Activated naive CD8-positive, alpha-beta T cell (primary cell): Measurements from ENCODE around the gene CCNI2.

Experiments
- H3K27ac Mint-ChIP-seq: one replicate; pipeline ENCODE4 v1.8.0; 2021; ENCODE audit warnings: mixed read lengths
- H3K27me3 Mint-ChIP-seq: one replicate; pipeline ENCODE4 v1.8.0; 2021; ENCODE audit warnings: mixed read lengths
- H3K36me3 Mint-ChIP-seq: one replicate; pipeline ENCODE4 v1.8.0; 2021; ENCODE audit warnings: mixed read lengths
- H3K4me1 Mint-ChIP-seq: one replicate; pipeline ENCODE4 v1.8.0; 2021; ENCODE audit warnings: low read depth, mixed read lengths
- H3K4me3 Mint-ChIP-seq: one replicate; pipeline ENCODE4 v1.8.0; 2021; ENCODE audit warnings: mild to moderate bottlenecking, mixed read lengths
- H3K9me3 Mint-ChIP-seq: one replicate; pipeline ENCODE4 v1.8.0; 2021; ENCODE audit warnings: low read depth, mixed read lengths

CCNI2 gene

DNA sequence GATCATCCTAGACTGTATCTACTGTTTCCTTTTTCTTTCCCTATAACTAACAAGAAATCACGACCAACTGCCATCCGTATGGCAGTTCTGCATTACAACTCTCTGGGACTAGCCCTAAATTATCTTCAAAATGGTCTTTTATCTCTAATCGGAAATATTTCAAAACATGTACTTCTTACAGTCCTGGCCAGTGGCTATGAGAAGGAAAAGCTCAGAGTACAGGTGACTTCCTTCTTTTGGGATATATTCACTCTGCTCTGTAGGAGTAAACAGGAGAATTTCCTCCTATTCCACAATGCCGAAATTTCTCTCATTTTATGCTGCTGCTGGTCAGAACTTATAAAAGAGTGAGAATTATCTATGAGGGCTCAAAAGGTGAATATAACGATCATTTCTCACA lies 31.6 kb downstream of the CCNI2 start:
- no peaks in the 10 kb centered on the region for H3K9me3 Mint-ChIP-seq
- H3K27ac Mint-ChIP-seq: no peak overlapping the region
- H3K27me3 Mint-ChIP-seq: peaks cover 14% of the 10 kb centered on the region
- H3K36me3 Mint-ChIP-seq: no peaks in the 10 kb centered on the region
- H3K4me1 Mint-ChIP-seq: peaks cover 23% of the 10 kb centered on the region
- peak overlapping the region; percentile 6 for H3K4me3 Mint-ChIP-seq

DNA sequence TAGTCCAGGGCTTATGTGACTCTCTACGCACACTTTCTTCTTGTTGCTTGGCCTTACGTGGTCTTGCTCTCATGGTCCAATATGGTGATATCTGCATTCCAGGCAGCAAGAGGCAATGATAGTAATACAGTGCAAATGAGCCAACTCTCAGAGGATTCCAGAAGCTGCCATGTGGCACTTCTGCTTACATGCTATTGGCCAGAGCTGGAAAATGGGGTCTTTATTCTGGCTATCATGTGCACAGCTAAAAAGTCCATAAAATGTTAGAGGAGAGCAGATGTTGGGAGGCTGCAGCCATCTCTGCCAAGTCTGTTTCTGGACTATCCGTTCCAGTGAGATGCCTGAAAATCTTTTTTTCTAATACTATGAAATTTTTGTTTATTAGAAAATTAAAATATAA lies 32.7 kb downstream of the CCNI2 start:
- Mint-ChIP-seq H3K36me3 (peaks cover under 1% of the 10 kb centered on the region), H3K4me3 (no peak overlapping the region), H3K4me1 (peaks cover 23% of the 10 kb centered on the region), H3K9me3 (no peaks in the 10 kb centered on the region), H3K27ac (no peak overlapping the region), H3K27me3 (peaks cover 15% of the 10 kb centered on the region)

DNA sequence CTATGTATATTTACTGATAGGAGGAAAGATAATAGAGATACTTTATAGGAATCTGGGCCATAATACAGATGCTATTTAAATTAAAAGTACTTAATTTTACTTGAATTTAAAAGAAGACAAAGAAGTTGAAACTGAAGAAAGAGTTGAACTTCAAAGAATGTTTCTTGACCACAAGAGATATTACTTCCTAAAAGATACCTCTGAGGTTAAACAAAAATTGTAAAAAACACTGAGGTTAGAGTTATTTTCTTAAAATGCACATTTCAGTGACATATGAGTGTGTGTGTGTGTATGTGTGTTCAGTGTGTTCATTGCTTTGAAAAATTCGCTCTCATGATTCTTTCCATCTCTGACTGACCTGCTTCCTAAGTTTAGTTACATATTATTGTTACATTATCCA lies 33.4 kb downstream of the CCNI2 start:
- Mint-ChIP-seq H3K27ac (no peak overlapping the region), H3K4me1 (peaks cover 23% of the 10 kb centered on the region), H3K9me3 (no peaks in the 10 kb centered on the region), H3K36me3 (peaks cover 3% of the 10 kb centered on the region), H3K27me3 (peaks cover 18% of the 10 kb centered on the region), H3K4me3 (no peak overlapping the region)

DNA sequence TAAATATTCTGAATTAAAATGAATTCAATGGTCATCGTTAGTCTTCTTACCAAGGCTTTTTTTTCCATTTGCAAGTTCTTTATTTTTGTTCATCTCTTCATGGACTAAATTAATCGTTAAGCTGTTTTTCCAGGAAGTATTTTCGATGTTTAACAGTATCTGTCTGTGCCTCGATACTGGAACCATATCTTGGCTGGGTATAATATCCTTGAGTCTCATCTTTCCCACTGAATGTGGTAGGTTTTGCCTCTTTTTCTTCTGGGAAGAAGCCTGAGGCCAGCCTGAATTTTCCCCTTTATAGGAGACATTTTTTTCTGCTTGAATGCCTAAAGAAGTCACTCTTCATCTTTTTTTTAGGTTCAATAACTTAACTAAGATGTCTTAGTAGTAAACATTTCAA lies 33.8 kb downstream of the CCNI2 start:
- H3K4me1 Mint-ChIP-seq: peaks cover 23% of the 10 kb centered on the region

DNA sequence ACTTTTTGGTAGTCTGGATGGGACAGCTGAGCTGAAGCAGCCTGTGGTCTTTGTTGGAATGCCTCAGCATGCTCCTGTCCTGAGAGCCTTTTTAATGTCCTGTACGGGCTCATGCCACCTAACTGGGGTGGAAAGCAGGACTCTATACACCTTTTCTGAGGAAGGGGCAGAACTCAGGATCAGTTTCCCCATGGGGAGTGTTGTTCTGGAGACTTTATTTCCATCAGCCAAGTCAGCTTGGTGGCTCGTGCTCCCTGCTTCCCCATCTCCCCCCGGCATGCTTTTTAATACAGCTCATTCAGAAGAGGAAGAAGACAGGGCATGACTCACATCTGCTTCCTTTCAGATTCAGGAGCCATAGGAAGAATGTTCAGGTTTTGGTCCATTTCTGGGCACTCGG lies 34.9 kb downstream of the CCNI2 start:
- Mint-ChIP-seq H3K4me3 (no peak overlapping the region), H3K27me3 (peaks cover 23% of the 10 kb centered on the region), H3K36me3 (peaks cover 3% of the 10 kb centered on the region)

More for the DNA sequence above, 33.8 kb downstream of the CCNI2 start:
- H3K9me3 Mint-ChIP-seq: no peaks in the 10 kb centered on the region
- no peak overlapping the region for H3K27ac Mint-ChIP-seq
- no peak overlapping the region for H3K4me3 Mint-ChIP-seq
- H3K36me3 Mint-ChIP-seq: peaks cover 3% of the 10 kb centered on the region
- peaks cover 21% of the 10 kb centered on the region for H3K27me3 Mint-ChIP-seq

DNA sequence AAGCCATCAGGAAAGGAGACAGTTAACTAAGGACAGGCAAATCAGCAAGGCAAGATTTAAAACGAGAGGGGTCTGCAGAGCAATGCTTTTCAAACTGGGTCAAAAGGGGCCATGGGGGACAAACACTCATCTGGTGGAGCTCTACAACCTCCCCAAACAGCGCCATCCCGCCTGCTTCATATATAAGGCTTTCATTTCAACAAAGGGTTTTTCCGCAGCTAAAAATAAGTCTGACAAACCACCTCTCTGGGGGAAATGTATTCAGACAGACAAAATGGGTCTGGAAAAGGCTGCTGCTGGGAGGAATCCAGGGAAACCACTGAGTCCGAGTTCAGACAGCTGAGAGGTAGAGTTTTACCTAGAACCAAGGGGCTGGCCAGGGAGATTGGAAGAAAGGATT lies 38.1 kb downstream of the CCNI2 start:
- Mint-ChIP-seq H3K9me3 (no peaks in the 10 kb centered on the region), H3K27ac (no peak overlapping the region), H3K4me3 (no peak overlapping the region), H3K27me3 (peaks cover 14% of the 10 kb centered on the region), H3K36me3 (peaks cover 3% of the 10 kb centered on the region), H3K4me1 (peaks cover 8% of the 10 kb centered on the region)

More for the DNA sequence above, 34.9 kb downstream of the CCNI2 start:
- H3K4me1 Mint-ChIP-seq: peaks cover 23% of the 10 kb centered on the region
- no peaks in the 10 kb centered on the region for H3K9me3 Mint-ChIP-seq
- H3K27ac Mint-ChIP-seq: no peak overlapping the region

DNA sequence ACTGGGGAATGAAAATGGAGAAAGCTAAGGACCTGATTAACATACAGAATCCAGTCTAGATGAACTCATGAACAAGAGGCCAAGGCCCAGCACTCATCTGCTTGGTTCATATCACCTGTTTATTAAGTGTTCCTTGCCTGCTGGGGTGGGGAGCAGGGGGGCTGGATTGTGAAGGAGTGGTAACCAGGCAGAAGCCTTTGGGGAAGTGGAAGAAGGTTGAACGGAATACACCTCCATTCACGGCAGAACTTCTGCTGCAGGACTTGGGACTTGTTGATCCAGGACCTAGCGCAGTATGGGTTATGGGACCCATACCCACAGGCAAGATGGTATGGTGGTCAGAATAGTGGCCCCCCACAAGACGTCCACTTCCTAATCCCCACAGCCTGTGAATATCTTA lies 38.6 kb downstream of the CCNI2 start:
- Mint-ChIP-seq H3K4me1 (peaks cover 4% of the 10 kb centered on the region), H3K27me3 (peaks cover 14% of the 10 kb centered on the region), H3K36me3 (peaks cover 3% of the 10 kb centered on the region), H3K27ac (no peak overlapping the region), H3K9me3 (no peaks in the 10 kb centered on the region), H3K4me3 (no peak overlapping the region)

DNA sequence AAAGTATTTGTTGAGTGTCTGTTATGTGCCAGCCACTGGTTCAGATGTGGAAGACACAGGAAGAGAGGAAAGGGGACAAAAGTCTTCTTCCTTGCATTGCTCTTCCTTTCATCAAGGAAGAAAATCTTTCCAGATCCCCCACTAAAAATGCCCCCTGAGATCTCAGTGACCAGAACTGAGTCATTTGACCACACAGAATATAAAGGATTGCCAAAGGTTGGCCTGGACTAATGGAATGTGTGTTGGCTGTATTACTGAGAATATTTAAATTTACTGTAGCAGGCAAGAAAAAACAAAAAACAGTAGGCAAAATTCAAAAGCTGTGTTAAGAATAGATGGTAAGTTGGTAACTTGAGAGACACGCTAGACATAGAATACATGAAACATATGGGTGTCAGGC lies 39.9 kb downstream of the CCNI2 start:
- H3K36me3 Mint-ChIP-seq: peaks cover 3% of the 10 kb centered on the region
- peaks cover 11% of the 10 kb centered on the region for H3K27me3 Mint-ChIP-seq
- no peak overlapping the region for H3K4me3 Mint-ChIP-seq
- no peak overlapping the region for H3K27ac Mint-ChIP-seq
- no peaks in the 10 kb centered on the region for H3K9me3 Mint-ChIP-seq
- H3K4me1 Mint-ChIP-seq: no peaks in the 10 kb centered on the region

DNA sequence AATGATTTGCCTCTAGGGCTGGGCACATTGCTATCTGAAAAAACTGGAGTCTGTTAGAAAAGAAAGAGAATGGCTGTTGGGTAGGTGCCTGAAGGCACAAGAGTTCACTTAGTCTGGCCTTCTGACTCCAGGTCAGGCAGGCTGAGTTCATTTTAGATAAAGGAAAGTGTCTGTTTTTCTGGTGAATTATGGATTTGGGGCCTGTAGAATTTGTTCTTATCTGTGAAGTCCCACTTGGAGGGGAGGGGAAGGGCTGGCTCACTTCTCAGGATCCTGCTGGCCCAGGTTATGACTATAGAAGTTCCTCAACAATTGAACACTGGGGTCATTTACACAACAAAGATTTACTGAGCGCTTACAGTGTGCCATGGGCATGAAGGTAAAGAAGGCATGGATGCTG lies 41.3 kb downstream of the CCNI2 start:
- no peak overlapping the region for H3K27ac Mint-ChIP-seq
- H3K4me3 Mint-ChIP-seq: no peak overlapping the region
- peaks cover 6% of the 10 kb centered on the region for H3K36me3 Mint-ChIP-seq
- H3K27me3 Mint-ChIP-seq: peaks cover 17% of the 10 kb centered on the region
- no peaks in the 10 kb centered on the region for H3K9me3 Mint-ChIP-seq
- H3K4me1 Mint-ChIP-seq: no peaks in the 10 kb centered on the region

DNA sequence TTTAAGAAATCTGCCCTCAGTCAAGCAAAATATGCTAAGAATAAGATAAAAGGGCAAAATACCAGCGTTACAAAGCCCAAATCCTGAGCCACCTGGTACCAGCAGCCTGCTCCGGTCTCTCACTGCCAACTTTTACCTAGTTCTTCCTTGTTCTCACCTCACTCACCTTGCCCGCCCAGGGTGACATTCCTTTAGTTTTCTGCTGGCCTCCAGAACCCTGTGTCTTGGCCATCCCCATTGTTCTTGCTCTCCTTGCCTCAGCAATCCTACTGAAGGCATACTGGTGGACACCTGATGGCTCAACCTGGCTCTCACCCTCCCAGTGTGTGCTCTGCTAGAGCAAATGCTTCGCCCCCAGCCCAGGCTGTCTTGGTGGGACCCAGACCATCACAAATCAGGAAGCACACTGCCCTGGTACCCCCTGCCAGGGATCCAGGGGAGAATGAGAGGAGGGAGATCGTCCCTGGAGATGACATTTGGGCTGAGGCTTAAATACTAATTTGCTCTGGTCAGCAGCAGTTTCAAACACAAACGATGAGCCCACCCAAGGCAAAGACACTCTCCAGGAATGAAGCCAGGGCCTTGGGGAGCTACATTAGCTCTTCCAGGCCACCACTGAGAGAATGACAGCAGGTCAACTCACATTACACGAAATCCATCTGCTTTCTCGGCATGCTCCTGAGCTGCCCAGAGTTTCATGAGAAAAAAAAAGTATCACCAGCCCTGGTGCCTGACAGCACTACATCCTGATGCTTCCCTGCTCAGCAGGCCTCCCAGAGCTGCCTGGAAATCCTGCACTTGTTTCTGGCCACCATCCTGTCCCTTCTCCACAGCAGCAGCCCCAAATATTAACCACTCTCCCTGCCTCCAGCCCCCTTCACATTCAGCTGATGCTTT lies 42.0 kb downstream of the CCNI2 start:
- Mint-ChIP-seq H3K36me3 (peaks cover 6% of the 10 kb centered on the region), H3K4me3 (no peak overlapping the region), H3K27ac (no peak overlapping the region), H3K9me3 (no peaks in the 10 kb centered on the region), H3K4me1 (no peaks in the 10 kb centered on the region), H3K27me3 (peaks cover 17% of the 10 kb centered on the region)

DNA sequence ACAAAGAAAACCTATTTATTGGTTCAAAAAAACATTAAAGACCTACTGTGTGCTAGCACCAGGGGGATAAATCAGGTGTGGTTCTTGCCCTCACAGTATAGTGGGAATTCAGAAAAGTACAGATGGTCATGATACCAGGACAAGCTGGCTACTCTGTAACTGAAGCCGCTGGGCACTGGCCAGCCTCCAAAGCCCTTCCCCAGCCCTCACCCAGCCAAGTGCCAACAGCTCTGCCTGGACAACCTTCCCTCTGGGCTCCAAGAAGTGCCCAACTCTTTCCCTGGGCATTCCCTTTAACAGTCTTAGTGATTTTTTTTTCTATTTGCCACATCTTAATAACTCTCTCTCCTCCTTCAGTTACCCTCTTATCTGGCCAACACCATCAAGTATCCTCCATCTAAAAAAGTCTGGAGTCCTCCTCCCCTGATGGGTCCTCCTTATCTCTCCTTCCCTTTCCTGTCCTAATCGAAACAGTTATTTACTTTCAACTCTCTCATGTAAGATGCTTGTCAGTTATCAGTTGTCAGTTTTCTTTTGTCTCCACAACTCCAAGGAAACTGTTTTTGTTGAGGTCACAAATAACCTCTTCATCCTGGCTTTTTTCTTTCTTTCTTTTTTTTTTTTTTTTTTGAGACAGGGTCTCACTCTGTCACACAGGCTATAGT lies 43.1 kb downstream of the CCNI2 start:
- H3K4me3 Mint-ChIP-seq: no peak overlapping the region
- H3K27me3 Mint-ChIP-seq: peaks cover 13% of the 10 kb centered on the region
- no peak overlapping the region for H3K27ac Mint-ChIP-seq

DNA sequence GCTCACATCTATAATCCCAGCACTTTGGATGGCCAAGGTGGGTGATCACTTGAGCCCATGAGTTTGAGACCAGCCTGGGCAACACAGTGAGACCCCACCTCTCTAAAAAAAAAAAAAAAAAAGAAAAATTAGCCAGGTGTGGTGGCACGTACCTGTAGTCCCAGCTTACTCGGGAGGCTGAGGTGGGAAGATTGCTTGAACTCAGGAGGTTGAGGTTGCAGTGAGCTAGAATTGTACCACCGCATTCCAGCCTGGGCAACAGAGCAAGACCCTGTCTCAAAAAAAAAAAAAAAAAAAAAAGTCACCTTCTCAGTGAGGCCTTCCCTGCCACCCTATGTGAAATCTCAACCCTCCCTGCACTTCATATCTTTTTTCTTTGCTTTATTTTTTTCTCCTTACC lies 43.8 kb downstream of the CCNI2 start:
- Mint-ChIP-seq H3K36me3 (peaks cover 3% of the 10 kb centered on the region), H3K4me1 (no peaks in the 10 kb centered on the region), H3K27me3 (peaks cover 10% of the 10 kb centered on the region), H3K9me3 (no peaks in the 10 kb centered on the region), H3K27ac (no peak overlapping the region), H3K4me3 (no peak overlapping the region)

More for the DNA sequence above, 43.1 kb downstream of the CCNI2 start:
- Mint-ChIP-seq H3K4me1 (no peaks in the 10 kb centered on the region), H3K36me3 (peaks cover 3% of the 10 kb centered on the region), H3K9me3 (no peaks in the 10 kb centered on the region)

DNA sequence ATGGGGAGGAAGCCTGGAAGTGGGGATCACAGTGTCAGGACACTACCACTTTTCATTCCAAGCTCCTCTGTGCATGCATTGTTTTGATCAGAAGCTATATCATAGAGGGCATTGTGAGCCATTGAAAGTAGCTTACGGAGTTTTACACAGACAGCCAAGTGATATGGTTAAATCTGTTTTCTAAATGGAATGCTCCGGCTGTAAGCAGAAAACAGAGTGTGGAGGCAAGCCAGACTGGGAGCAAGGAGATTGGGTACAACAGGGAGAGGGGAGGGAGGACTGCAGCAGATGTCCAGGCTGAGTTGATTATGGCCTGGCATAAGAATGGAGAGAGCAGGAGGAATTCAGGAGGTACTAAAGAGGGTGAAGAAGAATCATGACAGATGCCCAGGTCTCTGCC lies 50.4 kb downstream of the CCNI2 start:
- Mint-ChIP-seq H3K27me3 (peaks cover 17% of the 10 kb centered on the region), H3K4me1 (no peaks in the 10 kb centered on the region), H3K27ac (no peak overlapping the region), H3K4me3 (no peak overlapping the region), H3K9me3 (no peaks in the 10 kb centered on the region), H3K36me3 (peaks cover under 1% of the 10 kb centered on the region)

DNA sequence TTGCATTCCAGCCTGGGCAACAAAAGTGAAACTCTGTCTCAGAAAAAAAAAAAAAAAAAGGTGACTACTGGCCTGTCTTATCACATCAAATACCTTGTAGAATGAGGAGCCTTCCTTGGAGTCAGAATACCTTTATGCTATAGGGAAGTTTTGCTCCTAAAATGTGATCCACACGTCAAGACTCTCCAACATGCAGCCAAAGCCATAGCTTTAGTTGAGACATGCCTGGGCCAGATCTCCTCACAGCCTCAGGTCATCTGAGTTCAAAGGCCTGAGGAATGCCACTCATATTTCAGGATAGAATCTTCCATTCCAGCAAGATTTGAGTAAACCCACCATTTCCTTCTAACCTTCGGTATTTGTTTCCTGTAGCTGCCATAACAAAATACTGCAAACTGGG lies 52.2 kb downstream of the CCNI2 start:
- Mint-ChIP-seq H3K4me1 (no peaks in the 10 kb centered on the region), H3K4me3 (no peak overlapping the region), H3K9me3 (no peaks in the 10 kb centered on the region), H3K27ac (no peak overlapping the region), H3K36me3 (no peaks in the 10 kb centered on the region), H3K27me3 (peaks cover 22% of the 10 kb centered on the region)

DNA sequence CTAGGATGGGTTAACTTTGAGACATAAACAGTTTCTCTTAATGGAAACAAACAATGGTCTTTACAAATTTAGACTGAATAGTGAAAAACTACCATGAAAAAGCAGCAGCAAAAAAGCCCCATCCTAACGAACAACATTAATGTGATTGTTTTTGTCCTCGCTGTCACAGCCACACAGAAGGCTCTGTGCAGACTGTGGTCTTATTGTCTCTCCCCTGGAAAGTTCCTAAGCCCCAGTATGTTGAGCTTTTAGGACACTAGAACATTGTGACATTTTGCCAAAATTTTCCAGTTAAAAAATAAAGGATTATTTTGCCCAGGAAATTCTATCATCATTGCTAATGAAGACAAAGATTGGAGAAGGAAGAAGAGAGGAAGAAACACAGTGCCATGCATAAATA lies 53.3 kb downstream of the CCNI2 start:
- Mint-ChIP-seq H3K9me3 (no peaks in the 10 kb centered on the region), H3K4me1 (no peaks in the 10 kb centered on the region), H3K27me3 (peaks cover 28% of the 10 kb centered on the region), H3K27ac (no peak overlapping the region), H3K4me3 (no peak overlapping the region), H3K36me3 (no peaks in the 10 kb centered on the region)
